NCI-H82 (cell line): ENCODE measurements around the gene CRY2.
A peak's percentile ranks its signal among the peaks of the same experiment; 100 is the strongest.

ENCODE experiments used
- DNase-seq: peaks from one replicate; lab custom pipeline; 2025; lab: John Stamatoyannopoulos, UW

CRY2 gene

GRCh38 chr11:45879803-45880686 lies 32.8 kb downstream of the CRY2 start:
- DNase-seq = peak; percentile 47

- peak; percentile 19 for DNase-seq
These were observed 33.7 kb downstream of the CRY2 start for GRCh38 chr11:45880772-45881570.

- peak; percentile 81 for DNase-seq
These were observed 34.6 kb downstream of the CRY2 start for GRCh38 chr11:45881708-45882368.

GRCh38 chr11:45884596-45885185 lies 37.4 kb downstream of the CRY2 start:
- DNase-seq = no peak

- peak; percentile 78 for DNase-seq
These were observed 38.1 kb downstream of the CRY2 start, which contains the start of gene MAPK8IP1 for GRCh38 chr11:45885274-45885920. Gene MAPK8IP1 (plus strand): TSS chr11:45885651. CDS start chr11:45885821, 170 bp downstream.

GRCh38 chr11:45885921-45886721 lies 38.8 kb downstream of the CRY2 start:
- DNase-seq = peak; percentile 20

GRCh38 chr11:45886816-45887520 lies 39.7 kb downstream of the CRY2 start:
- DNase-seq = no peak

- no peak for DNase-seq
These were observed 40.3 kb downstream of the CRY2 start for GRCh38 chr11:45887587-45887986.

GRCh38 chr11:45889555-45889954 lies 42.3 kb downstream of the CRY2 start:
- DNase-seq = no peak

- no peak for DNase-seq
These were observed 42.7 kb downstream of the CRY2 start for GRCh38 chr11:45889966-45890365.

GRCh38 chr11:45890886-45891550 lies 43.7 kb downstream of the CRY2 start:
- no peak for DNase-seq

- no peak for DNase-seq
These were observed 45.6 kb downstream of the CRY2 start for GRCh38 chr11:45892856-45893255.

GRCh38 chr11:45894555-45895247 lies 47.4 kb downstream of the CRY2 start:
- peak; percentile 22 for DNase-seq

- DNase-seq = no peak
These were observed 48.4 kb downstream of the CRY2 start for GRCh38 chr11:45895553-45896259.

- peak; percentile 74 for DNase-seq
These were observed 49.2 kb downstream of the CRY2 start for GRCh38 chr11:45896422-45896984.

- no peak for DNase-seq
These were observed 50.3 kb downstream of the CRY2 start for GRCh38 chr11:45897556-45897955.

- DNase-seq = no peak
These were observed 51.8 kb downstream of the CRY2 start for GRCh38 chr11:45899086-45899447.
